Measurements from ENCODE around the gene MAP3K6. TPM values are rescaled to one million over a fixed set of nuclear protein-coding genes. Genes with fewer than 3 reads are reported as not detected.

The MAP3K6 gene
- polyA plus RNA-seq, 1 donor = 6.5 TPM

DNA sequence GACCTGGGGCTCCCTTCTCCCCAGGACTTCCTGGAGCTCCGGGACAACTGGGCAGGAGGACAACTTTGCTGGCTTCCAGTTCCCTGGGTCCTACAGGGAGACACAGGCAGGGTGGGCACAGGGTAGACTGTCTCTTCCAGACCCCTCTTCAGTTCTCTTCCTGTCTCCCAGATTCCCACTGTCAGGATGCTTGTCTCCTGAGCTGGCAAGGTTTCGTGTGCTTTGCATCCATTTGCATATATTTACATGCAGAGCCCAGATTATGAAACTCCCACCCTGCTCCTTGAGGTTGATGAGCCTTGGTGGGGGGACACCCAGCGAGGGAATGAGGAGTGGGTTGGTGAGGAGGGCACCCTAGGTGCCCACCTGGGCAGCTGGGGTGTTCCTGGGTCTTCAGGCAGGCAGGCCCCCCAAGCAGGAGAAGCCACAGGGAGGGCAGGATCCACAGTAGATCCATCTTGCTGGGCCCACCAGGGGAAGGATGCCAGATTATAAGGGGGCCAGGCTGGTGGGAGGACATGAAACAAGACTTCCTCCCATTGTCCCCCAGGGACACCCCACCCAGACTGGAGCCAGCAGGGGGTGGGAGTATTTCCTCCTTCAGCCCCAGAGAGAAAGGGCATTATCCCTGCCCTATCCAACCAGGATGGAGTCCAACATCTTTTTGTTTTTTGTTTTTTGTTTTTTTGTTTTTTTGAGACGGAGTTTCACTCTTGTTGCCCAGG, 7.8 kb upstream of the MAP3K6 start, which contains the start of gene FCN3:
TSS of gene FCN3 (minus strand) at position 463 of the 725 bp plus-strand sequence. CDS start at position 457, 6 bp downstream.
- Histone ChIP-seq H3K4me1 (ENCODE audit: control insufficient read depth, insufficient read depth, low read length) (no peaks in the 10 kb centered on the region), H3K4me3 (ENCODE audit: low read length) (no peak within 1 kb of the TSS), H3K9me3 (ENCODE audit: control insufficient read depth, low read depth, low read length) (no peaks in the 10 kb centered on the region), H3K27ac (ENCODE audit: low read length) (no peak within 1 kb of the TSS), H3K27me3 (ENCODE audit: control insufficient read depth, insufficient read depth, low read length) (no peaks in the 10 kb centered on the region), H3K36me3 (ENCODE audit: control insufficient read depth, insufficient read depth, low read length) (no peaks in the 10 kb centered on the region)
- no peak for DNase-seq
- no CpG with 5 or more reads among the region's 4 CpGs for WGBS (ENCODE audit: insufficient coverage, low lambda C conversion rate)

DNA sequence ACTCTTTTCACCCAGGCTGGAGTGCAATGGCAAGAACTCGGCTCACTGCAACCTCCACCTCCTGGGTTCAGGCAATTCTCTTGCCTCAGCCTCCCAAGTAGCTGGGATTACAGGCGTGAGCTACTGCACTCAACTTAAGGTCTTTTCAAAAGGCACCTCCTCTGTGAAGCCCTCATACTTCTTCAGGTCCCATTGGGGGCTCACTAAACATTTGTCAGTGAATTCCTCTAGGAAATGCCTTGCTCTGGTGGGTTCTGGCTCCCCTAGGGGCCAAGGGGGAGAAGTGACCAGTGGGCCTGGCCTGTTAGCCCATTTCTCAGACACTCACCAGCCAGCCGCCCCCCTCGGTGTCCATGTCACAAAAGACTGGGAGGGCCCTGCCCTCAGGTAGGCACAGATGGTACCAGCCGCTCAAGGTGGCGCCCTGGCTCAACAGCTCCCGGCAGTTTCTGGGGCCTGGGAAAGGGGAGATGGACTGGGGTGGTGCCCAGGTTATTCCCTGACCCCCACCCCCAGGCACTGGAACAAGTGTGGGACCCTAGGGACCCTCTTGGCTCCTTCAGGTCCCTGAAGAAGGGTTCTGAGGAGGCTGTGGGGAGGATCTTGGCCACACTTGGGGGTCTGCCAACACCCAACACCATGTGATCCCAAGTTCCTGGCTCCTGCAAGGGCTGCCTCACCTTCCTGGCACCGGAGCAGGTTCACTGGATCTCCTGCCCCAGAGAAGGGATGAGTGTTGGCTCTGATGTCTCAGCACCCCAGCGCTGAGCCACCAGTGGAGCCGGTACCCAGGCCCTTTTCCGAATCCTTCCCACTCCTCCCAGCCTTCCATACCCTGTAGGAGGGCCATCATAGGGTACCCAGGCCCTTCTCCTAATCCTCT, 6.3 kb upstream of the MAP3K6 start:
- no peaks in the 10 kb centered on the region for H3K9me3 ChIP-seq (ENCODE audit: control insufficient read depth, low read depth, low read length)
- H3K4me3 ChIP-seq (ENCODE audit: low read length) = no peak overlapping the region
- no peaks in the 10 kb centered on the region for H3K4me1 ChIP-seq (ENCODE audit: control insufficient read depth, insufficient read depth, low read length)
- WGBS (ENCODE audit: insufficient coverage, low lambda C conversion rate) = no CpG with 5 or more reads among the region's 11 CpGs
- H3K36me3 ChIP-seq (ENCODE audit: control insufficient read depth, insufficient read depth, low read length) = no peaks in the 10 kb centered on the region
- H3K27ac ChIP-seq (ENCODE audit: low read length) = no peak overlapping the region
- no peak for DNase-seq
- no peaks in the 10 kb centered on the region for H3K27me3 ChIP-seq (ENCODE audit: control insufficient read depth, insufficient read depth, low read length)

- no peak for DNase-seq
- no peaks in the 10 kb centered on the region for H3K36me3 ChIP-seq (ENCODE audit: control insufficient read depth, insufficient read depth, low read length)
- H3K9me3 ChIP-seq (ENCODE audit: control insufficient read depth, low read depth, low read length) = no peaks in the 10 kb centered on the region
- no CpG with 5 or more reads among the region's 19 CpGs for WGBS (ENCODE audit: insufficient coverage, low lambda C conversion rate)
- no peak overlapping the region for H3K4me3 ChIP-seq (ENCODE audit: low read length)
- peaks cover 2% of the 10 kb centered on the region for H3K4me1 ChIP-seq (ENCODE audit: control insufficient read depth, insufficient read depth, low read length)
- no peaks in the 10 kb centered on the region for H3K27me3 ChIP-seq (ENCODE audit: control insufficient read depth, insufficient read depth, low read length)
- H3K27ac ChIP-seq (ENCODE audit: low read length) = no peak overlapping the region
These were observed 5.5 kb upstream of the MAP3K6 start for GRCh38 chr1:27372022-27372807.

GRCh38 chr1:27368869-27369582, 2.3 kb upstream of the MAP3K6 start:
- Histone ChIP-seq H3K4me3 (ENCODE audit: low read length) (no peak overlapping the region), H3K4me1 (ENCODE audit: control insufficient read depth, insufficient read depth, low read length) (peaks cover 21% of the 10 kb centered on the region), H3K9me3 (ENCODE audit: control insufficient read depth, low read depth, low read length) (no peaks in the 10 kb centered on the region), H3K27ac (ENCODE audit: low read length) (no peak overlapping the region), H3K27me3 (ENCODE audit: control insufficient read depth, insufficient read depth, low read length) (no peaks in the 10 kb centered on the region), H3K36me3 (ENCODE audit: control insufficient read depth, insufficient read depth, low read length) (no peaks in the 10 kb centered on the region)
- no CpG with 5 or more reads among the region's 13 CpGs for WGBS (ENCODE audit: insufficient coverage, low lambda C conversion rate)
- DNase-seq = no peak

DNA sequence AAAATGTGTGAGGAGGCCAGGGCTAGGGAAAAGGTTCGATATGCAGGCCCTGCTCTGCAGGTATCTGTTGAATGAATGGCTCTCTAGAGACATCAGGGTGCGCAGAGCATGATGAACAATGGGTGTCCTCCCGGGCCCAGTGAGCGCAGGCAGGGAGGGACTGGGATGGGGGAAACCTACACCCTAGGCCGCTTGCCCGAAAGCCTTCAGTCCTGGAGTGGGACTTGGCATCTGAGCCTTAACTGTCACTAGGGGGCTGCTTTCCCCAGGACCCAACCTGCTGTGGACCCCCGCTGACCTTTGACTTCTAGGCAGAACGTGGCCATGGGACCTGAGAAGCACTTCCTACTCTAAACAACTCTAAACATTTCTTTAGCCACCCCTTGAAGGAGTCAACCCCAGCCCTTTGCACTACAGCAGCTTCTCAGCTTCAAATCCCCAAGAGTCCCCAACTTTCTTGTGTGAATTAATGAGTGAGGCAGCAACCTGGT, 444 bp upstream of the MAP3K6 start:
- Histone ChIP-seq H3K4me3 (ENCODE audit: low read length) (peak overlapping the region; percentile 67), H3K27ac (ENCODE audit: low read length) (peak overlapping the region; percentile 86), H3K27me3 (ENCODE audit: control insufficient read depth, insufficient read depth, low read length) (no peaks in the 10 kb centered on the region), H3K9me3 (ENCODE audit: control insufficient read depth, low read depth, low read length) (no peaks in the 10 kb centered on the region), H3K36me3 (ENCODE audit: control insufficient read depth, insufficient read depth, low read length) (peaks cover 5% of the 10 kb centered on the region), H3K4me1 (ENCODE audit: control insufficient read depth, insufficient read depth, low read length) (peaks cover 21% of the 10 kb centered on the region)
- WGBS (ENCODE audit: insufficient coverage, low lambda C conversion rate) = no CpG with 5 or more reads among the region's 8 CpGs
- no peak for DNase-seq

GRCh38 chr1:27366113-27366410, 699 bp downstream of the MAP3K6 start:
- Histone ChIP-seq H3K27ac (ENCODE audit: low read length) (peak overlapping the region; percentile 90), H3K9me3 (ENCODE audit: control insufficient read depth, low read depth, low read length) (no peaks in the 10 kb centered on the region), H3K4me3 (ENCODE audit: low read length) (peak overlapping the region; percentile 62), H3K4me1 (ENCODE audit: control insufficient read depth, insufficient read depth, low read length) (peaks cover 21% of the 10 kb centered on the region), H3K27me3 (ENCODE audit: control insufficient read depth, insufficient read depth, low read length) (no peaks in the 10 kb centered on the region), H3K36me3 (ENCODE audit: control insufficient read depth, insufficient read depth, low read length) (peaks cover 5% of the 10 kb centered on the region)
- DNase-seq = peak; percentile 64 to 75
- WGBS (ENCODE audit: insufficient coverage, low lambda C conversion rate) = no CpG with 5 or more reads among the region's 30 CpGs

DNA sequence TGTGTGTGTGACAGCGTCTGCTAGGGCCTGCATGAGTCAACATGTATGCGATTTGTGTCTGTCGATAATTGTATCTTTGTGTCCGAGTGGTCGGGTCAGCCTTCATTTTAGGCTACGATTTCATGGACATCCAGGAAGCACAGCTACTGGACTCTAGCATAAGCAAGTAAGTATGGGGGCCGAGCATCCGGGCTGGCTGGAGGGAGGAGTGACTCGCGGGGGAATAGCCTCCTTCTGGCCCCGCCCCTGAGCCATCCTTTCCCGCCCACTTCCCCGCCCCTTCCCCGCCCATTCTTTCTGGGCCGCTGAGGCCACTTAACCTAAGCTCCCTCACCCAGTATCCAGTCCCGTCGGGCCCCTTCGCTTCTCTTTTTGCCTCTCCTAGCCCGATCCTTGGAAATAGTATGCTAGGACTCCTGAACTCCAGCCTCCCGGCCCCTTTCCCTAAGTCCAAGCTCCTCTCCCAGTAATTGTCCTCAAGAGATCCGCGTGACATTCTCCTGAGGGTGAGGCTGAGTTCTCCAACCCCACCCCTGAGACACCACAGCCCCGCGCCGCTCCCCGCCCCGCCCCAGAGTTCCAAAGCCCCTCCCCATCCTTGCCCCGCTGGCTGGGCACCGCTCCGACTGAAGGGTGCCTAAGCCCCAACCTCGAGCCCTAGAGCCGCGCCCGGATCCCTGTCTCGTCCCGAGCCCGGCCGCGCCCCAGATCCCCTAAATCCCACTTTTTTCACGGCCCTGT, 1.2 kb downstream of the MAP3K6 start:
- WGBS (ENCODE audit: insufficient coverage, low lambda C conversion rate) = no CpG with 5 or more reads among the region's 40 CpGs
- peak overlapping the region; percentile 62 for H3K4me3 ChIP-seq (ENCODE audit: low read length)
- no peaks in the 10 kb centered on the region for H3K9me3 ChIP-seq (ENCODE audit: control insufficient read depth, low read depth, low read length)
- peak overlapping the region; percentile 90 for H3K27ac ChIP-seq (ENCODE audit: low read length)
- peaks cover 5% of the 10 kb centered on the region for H3K36me3 ChIP-seq (ENCODE audit: control insufficient read depth, insufficient read depth, low read length)
- peak; percentile 83 to 92 for DNase-seq
- H3K4me1 ChIP-seq (ENCODE audit: control insufficient read depth, insufficient read depth, low read length) = peaks cover 21% of the 10 kb centered on the region
- H3K27me3 ChIP-seq (ENCODE audit: control insufficient read depth, insufficient read depth, low read length) = peaks cover 5% of the 10 kb centered on the region

DNA sequence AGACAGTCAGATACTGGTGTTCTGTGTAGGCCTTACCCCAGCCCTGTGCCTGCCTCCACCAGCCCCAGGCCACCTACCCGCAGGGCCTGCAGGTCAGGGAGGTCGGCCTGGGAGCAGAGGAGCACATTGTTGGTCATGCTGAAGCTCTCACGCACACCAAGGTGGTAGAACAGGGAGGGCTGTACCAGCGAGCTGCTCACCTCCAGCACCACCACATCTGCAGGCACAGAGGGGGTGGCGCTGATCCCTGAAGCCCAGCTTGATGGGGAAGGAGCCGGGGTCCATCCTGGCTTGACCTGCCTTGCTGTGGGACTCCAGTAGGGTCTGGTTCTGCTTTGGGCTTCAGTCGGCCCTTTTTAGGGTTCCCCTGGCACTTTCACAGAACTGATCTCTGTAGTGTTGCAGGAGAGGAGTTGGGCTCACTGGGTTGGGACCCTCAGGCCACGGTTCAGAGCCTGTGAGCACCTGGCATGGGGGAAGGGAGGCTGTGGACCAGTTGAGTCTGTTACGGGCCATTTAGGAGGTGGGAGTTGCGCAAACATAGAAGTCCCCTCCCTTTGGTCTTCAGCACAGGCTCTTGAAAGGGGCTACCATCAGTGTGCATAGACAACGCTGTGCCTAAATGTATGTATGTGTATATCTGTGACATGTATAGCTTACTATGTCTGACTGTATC, 1.9 kb downstream of the MAP3K6 start:
- H3K4me1 ChIP-seq (ENCODE audit: control insufficient read depth, insufficient read depth, low read length) = peaks cover 25% of the 10 kb centered on the region
- DNase-seq = no peak
- H3K27ac ChIP-seq (ENCODE audit: low read length) = peak overlapping the region; percentile 90
- H3K9me3 ChIP-seq (ENCODE audit: control insufficient read depth, low read depth, low read length) = no peaks in the 10 kb centered on the region
- no CpG with 5 or more reads among the region's 11 CpGs for WGBS (ENCODE audit: insufficient coverage, low lambda C conversion rate)
- H3K27me3 ChIP-seq (ENCODE audit: control insufficient read depth, insufficient read depth, low read length) = peaks cover 9% of the 10 kb centered on the region
- H3K4me3 ChIP-seq (ENCODE audit: low read length) = peak overlapping the region; percentile 62
- H3K36me3 ChIP-seq (ENCODE audit: control insufficient read depth, insufficient read depth, low read length) = peaks cover 5% of the 10 kb centered on the region
